HepG2 (cell line): ENCODE results near the gene EHBP1. TPM values are rescaled to one million over a fixed set of nuclear protein-coding genes. Genes with fewer than 3 reads are reported as not detected.

Source experiments
- ATAC-seq: fragments of 200-7000 bp; cut with Tn5 transposase; 3 replicates; pipeline ENCODE4 v1.9.1; 2020; ENCODE audit warnings: mild to moderate bottlenecking, moderate library complexity
- BruUV-seq: library from RNA; stranded (reverse); fragments of 400-500 nt; replicated peaks from 2 replicates; lab custom pipeline; 2021; lab: Mats Ljungman, UMichigan
- CTCF ChIA-PET: fragments of 300-600 bp; formaldehyde crosslinking; extraction: SDS; loops from one replicate; lab custom pipeline; 2021; ENCODE audit warnings: low total read pairs, inconsistent platforms, low intra/inter-chr PET ratio; lab: Yijun Ruan, JAX
- POLR2A ChIA-PET: fragments of 350-600 bp; sonication (Branson Sonifier 250); formaldehyde crosslinking; loops from one replicate; lab custom pipeline; 2020; ENCODE audit warnings: antibody characterized with exemption, inconsistent platforms; lab: Yijun Ruan, JAX
- DNase-seq: peaks from one replicate; pipeline ENCODE4 v3.0.0-alpha.2; 2015; ENCODE audit warnings: low spot score
- FAIRE-seq: peaks from 3 replicates; lab custom pipeline; 2011; peaks lifted over from hg19 to GRCh38; lab: Jason Lieb, UNC
- H2AFZ ChIP-seq: one replicate; pipeline ENCODE4 v1.6.1; 2011; ENCODE audit warnings: low read length, inconsistent platforms
- H3K27ac ChIP-seq: fragments of 300-600 bp; 3 replicates; pipeline ENCODE4 v1.8.0; 2011; ENCODE audit warnings: mixed run types, mild to moderate bottlenecking, mixed read lengths, low read length, inconsistent platforms; ENCODE audit not compliant: insufficient read depth; ENCODE audit errors: extremely low read length
- H3K27me3 ChIP-seq, 2 experiments: fragments of 200-600 bp in 1 of 2; 2 replicates in 1 of 2; 3 replicates in 1 of 2; pipeline versions ENCODE4 v1.6.0 to v1.8.0; 2011; ENCODE audit warnings: low read length in 2 of 2, mild to moderate bottlenecking in 2 of 2, moderate library complexity in 2 of 2, inconsistent platforms in 1 of 2; ENCODE audit not compliant: insufficient read depth in 2 of 2, control insufficient read depth in 1 of 2
- H3K36me3 ChIP-seq, 2 experiments: fragments of 200-600 bp in 1 of 2; replicated peaks in 1 of 2; 2 replicates in 1 of 2; 3 replicates in 1 of 2; pipeline versions ENCODE4 v1.5.1 to v1.8.0; 2011; ENCODE audit warnings: low read length in 2 of 2, inconsistent platforms in 1 of 2; ENCODE audit not compliant: insufficient read depth in 2 of 2, control insufficient read depth in 1 of 2
- H3K4me1 ChIP-seq: 2 replicates; pipeline ENCODE4 v1.5.1; 2012; ENCODE audit warnings: low read length, inconsistent platforms; ENCODE audit not compliant: insufficient read depth
- H3K4me2 ChIP-seq: 2 replicates; pipeline ENCODE4 v1.6.0; 2011; ENCODE audit warnings: low read depth, low read length, inconsistent platforms
- H3K4me3 ChIP-seq, 3 experiments: fragments of 200-600 bp in 1 of 3; sonication (generic), shearing (Covaris generic) in 1 of 3; replicated peaks in 1 of 3; 2 replicates each; pipeline ENCODE4 v1.5.1; 2011 to 2016; ENCODE audit warnings: low read length in 3 of 3, inconsistent platforms in 2 of 3, low read depth in 2 of 3, mild to moderate bottlenecking in 2 of 3, control low read depth in 1 of 3, mixed read lengths in 1 of 3; ENCODE audit not compliant: insufficient read depth in 1 of 3
- H3K79me2 ChIP-seq: one replicate; pipeline ENCODE4 v1.6.1; 2011; ENCODE audit warnings: low read length, inconsistent platforms; ENCODE audit not compliant: insufficient read depth
- H3K9ac ChIP-seq: 2 replicates; pipeline ENCODE4 v1.6.0; 2011; ENCODE audit warnings: mild to moderate bottlenecking, low read depth, low read length, inconsistent platforms; ENCODE audit not compliant: insufficient read depth
- H3K9me3 ChIP-seq: 2 replicates; pipeline ENCODE4 v1.5.1; 2012; ENCODE audit warnings: mild to moderate bottlenecking, low read length
- H4K20me1 ChIP-seq: 2 replicates; pipeline ENCODE4 v1.6.0; 2011; ENCODE audit warnings: inconsistent platforms, mild to moderate bottlenecking, low read length, moderate library complexity; ENCODE audit not compliant: insufficient read depth
- FUBP1 ChIP-seq: sonication (generic); formaldehyde crosslinking; IDR thresholded peaks from 2 replicates; pipeline ENCODE4 v1.5.1; 2020; ENCODE audit warnings: missing genetic modification reagents, mild to moderate bottlenecking, borderline replicate concordance
- HNRNPH1 ChIP-seq: fragments of 200-400 bp; formaldehyde crosslinking; optimal IDR thresholded peaks from 2 replicates; pipeline ENCODE3; 2017; ENCODE audit warnings: mild to moderate bottlenecking, low read depth, low read length
- MAFK ChIP-seq, 2 experiments: IDR thresholded peaks in 1 of 2; conservative IDR thresholded peaks in 1 of 2; 2 replicates each; pipeline ENCODE4 v1.6.1; 2011; ENCODE audit warnings: improper control_type of control experiment in 2 of 2, low read length in 2 of 2
- ZNF567 ChIP-seq: sonication (generic); formaldehyde crosslinking; IDR thresholded peaks from 2 replicates; pipeline ENCODE4 v1.8.1; 2023; ENCODE audit warnings: mild to moderate bottlenecking, missing genetic modification reagents, borderline replicate concordance
- WGBS: methylation state at CpG from one replicate; pipeline ENCODE4 v1.1.6; 2017; ENCODE audit warnings: low lambda C conversion rate; 5-methylcytosine and 5-hydroxymethylcytosine counted together
- in situ Hi-C: cut with HindIII; loops from 2 replicates; pipeline ENCODE4 v1.10.0; 2017; ENCODE audit warnings: low pct_unique_long_range_greater_than_20kb; ENCODE audit not compliant: extremely low pct_ligation_motif_present
- intact Hi-C: fragments of 100-400 bp; cut with micrococcal nuclease; formaldehyde crosslinking; loops from one replicate; pipeline ENCODE4 v1.10.0; 2022; ENCODE audit not compliant: unreplicated experiment
- polyA plus RNA-seq, 8 experiments: library from polyadenylated mRNA; depleted of rRNA in 3 of 8; stranded (reverse) in 7 of 8; unstranded in 1 of 8; fragments of >200 nt; fragmentation: Illumina TruSeq in 4 of 8; extraction: Trizol in 4 of 8; gene quantifications; 2 replicates each; pipeline versions ENCODE4 v1.2.1 to v1.2.3, GENCODE V29; 2011 to 2016; ENCODE audit warnings: low read depth in 4 of 8, missing spikeins in 1 of 8, mixed read lengths in 1 of 8; ENCODE audit not compliant: insufficient read depth in 1 of 8
- total RNA-seq, 5 experiments: library from RNA; depleted of rRNA; stranded (reverse); fragments of >200 nt; fragmentation: Illumina TruSeq; extraction: Trizol; gene quantifications; 2 replicates each; pipeline ENCODE4 v1.2.3, GENCODE V29; 2016; ENCODE audit warnings: low read depth in 1 of 5

Gene EHBP1
- total and polyA plus RNA-seq, 2 of the 13 experiments (the other 11 are each of a cell fraction or from before 2014, with no cell fraction given) = 93.5 to 146 TPM

- TF ChIP-seq FUBP1 (CRISPR knock-in tag) (no peak), HNRNPH1 (no peak)
Measured at GRCh38 chr2:62824388-62824787, 118.9 kb downstream of the EHBP1 start (continued).

GRCh38 chr2:62826141-62826540 lies 120.6 kb downstream of the EHBP1 start:
- Histone ChIP-seq H3K9ac (no peak overlapping the region), H3K36me3 (peaks cover 22 to 41% of the 10 kb centered on the region in 2 experiments), H3K79me2 (peaks cover 30% of the 10 kb centered on the region), H3K9me3 (no peaks in the 10 kb centered on the region), H3K27ac (no peak overlapping the region), H3K4me2 (no peak overlapping the region), H3K27me3 (no peaks in the 10 kb centered on the region), H2AFZ (no peak overlapping the region), H3K4me3 (no peak overlapping the region), H4K20me1 (peaks cover 35% of the 10 kb centered on the region), H3K4me1 (peaks cover 14% of the 10 kb centered on the region)
- WGBS = 95% methylated on average over 3 of the region's 3 CpGs
- intact Hi-C loops = no loop called here
- TF ChIP-seq MAFK (conservative IDR thresholded peaks at IDR 0.05 in 1 of 2, IDR thresholded peaks at IDR 0.05 in 1 of 2; ENCODE audit: low read length in 2 of 2) (peak in 1 of 2 experiments; percentile 37; a peak in 2 of 4 replicates), ZNF567 (CRISPR knock-in tag) (no peak)
- ChIA-PET POLR2A (no interaction called here), CTCF (no interaction called here)
- ATAC-seq = no peak
- in situ Hi-C loops = no loop called here
- no peak for FAIRE-seq
- BruUV-seq = no TSS peak
- no peak for DNase-seq
